ENCODE results near the gene TXNL4B.
"Not testable (repeated sequence)": the region's sequence is repeated elsewhere in the genome, so short reads cannot be mapped to it uniquely, and the experiment has no call there.

TXNL4B gene

GRCh38 chr16:72111657-72112451 is 18.4 kb upstream of the TXNL4B start:
- DNase-seq, result no peak

- DNase-seq, result no peak
Observed at GRCh38 chr16:72110662-72111615, 17.5 kb upstream of the TXNL4B start.

GRCh38 chr16:72109966-72110530 is 16.6 kb upstream of the TXNL4B start:
- no peak for DNase-seq

GRCh38 chr16:72109300-72109699 is 15.9 kb upstream of the TXNL4B start:
- DNase-seq, result no peak

GRCh38 chr16:72108353-72109102 is 15.1 kb upstream of the TXNL4B start:
- no peak for DNase-seq

- no peak for DNase-seq
Observed at GRCh38 chr16:72107371-72107770, 14.0 kb upstream of the TXNL4B start.

GRCh38 chr16:72105978-72106377 is 12.6 kb upstream of the TXNL4B start:
- DNase-seq, result no peak

GRCh38 chr16:72104905-72105304 is 11.5 kb upstream of the TXNL4B start:
- DNase-seq, result no peak

- DNase-seq, result no peak
Observed at GRCh38 chr16:72101195-72101594, 7.8 kb upstream of the TXNL4B start.

GRCh38 chr16:72099377-72099818 is 6.0 kb upstream of the TXNL4B start:
- DNase-seq, result peak; percentile 24

- DNase-seq, result no peak
Observed at GRCh38 chr16:72098936-72099335, 5.5 kb upstream of the TXNL4B start.

GRCh38 chr16:72094266-72094610 is 818 bp upstream of the TXNL4B start:
- peak; percentile 35 for DNase-seq

GRCh38 chr16:72092832-72093447 is 480 bp downstream of the TXNL4B start:
- no peak for DNase-seq

- DNase-seq, result no peak
Observed at GRCh38 chr16:72091217-72091616, 2.2 kb downstream of the TXNL4B start.

- no peak for DNase-seq
Observed at GRCh38 chr16:72085002-72085401, 8.4 kb downstream of the TXNL4B start.

GRCh38 chr16:72084445-72084844 is 9.0 kb downstream of the TXNL4B start:
- no peak for DNase-seq

- DNase-seq, result no peak
Observed at GRCh38 chr16:72083778-72084404, 9.5 kb downstream of the TXNL4B start.

- DNase-seq, result not testable (repeated sequence)
Observed at GRCh38 chr16:72076991-72077706, 16.3 kb downstream of the TXNL4B start.

- not testable (repeated sequence) for DNase-seq
Observed at GRCh38 chr16:72075067-72075466, 18.4 kb downstream of the TXNL4B start.

- DNase-seq, result no peak
Observed at GRCh38 chr16:72073560-72074230, 19.7 kb downstream of the TXNL4B start.
